Measurements from ENCODE around the gene SOX1.
A peak's percentile ranks its signal among the peaks of the same experiment; 100 is the strongest.

SOX1 gene

DNA sequence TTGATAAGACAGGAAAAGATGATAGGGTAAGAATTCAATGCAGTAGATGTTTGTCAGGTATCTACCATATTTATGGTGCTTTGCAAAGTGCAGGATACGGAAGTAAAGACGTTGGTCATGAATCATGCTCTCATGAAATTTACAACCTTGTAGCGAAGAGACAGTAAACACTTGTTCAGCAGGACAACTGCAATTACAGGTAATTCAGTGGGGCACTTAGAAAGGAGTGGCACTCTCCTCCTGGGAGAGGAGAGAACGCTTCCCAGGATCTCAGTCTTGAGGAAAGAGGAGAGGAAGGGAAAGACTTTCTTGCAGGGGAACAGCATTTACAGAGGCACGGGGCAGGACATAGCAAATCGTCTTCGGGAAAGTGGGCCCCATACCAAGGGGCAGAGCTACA, 46.4 kb downstream of the SOX1 start (continued):
- TF ChIP-seq ZNF513 (tag by site-specific recombination; IDR thresholded peaks at IDR 0.05) (no peak), KLF17 (tag by site-specific recombination; IDR thresholded peaks at IDR 0.05) (peak; percentile 81), OSR2 (tag by site-specific recombination; IDR thresholded peaks at IDR 0.05) (peak; percentile 78), ZNF335 (tag by site-specific recombination; conservative IDR thresholded peaks at IDR 0.05) (no peak), AEBP2 (tag by site-specific recombination; IDR thresholded peaks at IDR 0.05; ENCODE audit: borderline replicate concordance) (no peak)

DNA sequence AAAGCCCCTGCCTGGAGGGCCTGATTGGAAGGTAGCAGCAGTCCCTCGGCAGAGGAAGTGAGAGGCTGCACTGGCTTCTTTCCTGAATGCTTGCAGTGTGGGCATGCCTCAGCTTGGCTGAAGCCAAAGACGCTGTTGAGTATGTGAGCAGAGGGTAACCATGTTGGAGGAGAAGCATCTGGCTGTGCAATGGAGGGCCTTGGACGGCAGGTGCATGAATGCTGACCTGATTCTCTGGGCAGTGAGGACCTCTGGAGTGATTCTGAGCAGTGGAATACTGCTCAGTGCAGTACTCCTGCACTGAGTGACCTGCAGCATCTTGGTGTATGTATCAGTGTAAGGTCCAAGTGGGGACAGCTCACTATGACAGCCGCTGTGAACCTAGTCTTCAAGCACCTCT, 46.9 kb downstream of the SOX1 start:
- no peak overlapping the region for H3K4me3 ChIP-seq (ENCODE audit: low read depth, low read length)
- ChIA-PET CTCF (no interaction called here), POLR2A (no interaction called here)
- 0 out of 2 replicates have a peak, but pooled peaks cover 2% of the 10 kb centered on the region for H3K4me1 ChIP-seq (ENCODE audit: control insufficient read depth, insufficient read depth, low read length)
- no peaks in the 10 kb centered on the region for H3K36me3 ChIP-seq (ENCODE audit: control insufficient read depth in 2 of 2, insufficient read depth in 1 of 2, low read length in 2 of 2)
- H3K9me3 ChIP-seq (ENCODE audit: control insufficient read depth, insufficient read depth, low read depth, low read length) = no peaks in the 10 kb centered on the region
- H3K27ac ChIP-seq (ENCODE audit: extremely low read depth, low read depth, low read length) = no peak overlapping the region
- TF ChIP-seq BCL6B (tag by site-specific recombination; IDR thresholded peaks at IDR 0.05) (no peak), ZNF768 (tag by site-specific recombination; IDR thresholded peaks at IDR 0.05) (no peak), ZNF514 (tag by site-specific recombination; IDR thresholded peaks at IDR 0.05) (no peak), ZFP3 (tag by site-specific recombination; IDR thresholded peaks at IDR 0.05; ENCODE audit: low read depth) (no peak), MYNN (tag by site-specific recombination; IDR thresholded peaks at IDR 0.05; ENCODE audit: borderline replicate concordance) (no peak)
- TF ChIP-seq, protein P1, sequence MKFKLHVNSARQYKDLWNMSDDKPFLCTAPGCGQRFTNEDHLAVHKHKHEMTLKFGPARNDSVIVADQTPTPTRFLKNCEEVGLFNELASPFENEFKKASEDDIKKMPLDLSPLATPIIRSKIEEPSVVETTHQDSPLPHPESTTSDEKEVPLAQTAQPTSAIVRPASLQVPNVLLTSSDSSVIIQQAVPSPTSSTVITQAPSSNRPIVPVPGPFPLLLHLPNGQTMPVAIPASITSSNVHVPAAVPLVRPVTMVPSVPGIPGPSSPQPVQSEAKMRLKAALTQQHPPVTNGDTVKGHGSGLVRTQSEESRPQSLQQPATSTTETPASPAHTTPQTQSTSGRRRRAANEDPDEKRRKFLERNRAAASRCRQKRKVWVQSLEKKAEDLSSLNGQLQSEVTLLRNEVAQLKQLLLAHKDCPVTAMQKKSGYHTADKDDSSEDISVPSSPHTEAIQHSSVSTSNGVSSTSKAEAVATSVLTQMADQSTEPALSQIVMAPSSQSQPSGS (tag by site-specific recombination; IDR thresholded peaks at IDR 0.05; ENCODE audit: low read depth) = no peak

DNA sequence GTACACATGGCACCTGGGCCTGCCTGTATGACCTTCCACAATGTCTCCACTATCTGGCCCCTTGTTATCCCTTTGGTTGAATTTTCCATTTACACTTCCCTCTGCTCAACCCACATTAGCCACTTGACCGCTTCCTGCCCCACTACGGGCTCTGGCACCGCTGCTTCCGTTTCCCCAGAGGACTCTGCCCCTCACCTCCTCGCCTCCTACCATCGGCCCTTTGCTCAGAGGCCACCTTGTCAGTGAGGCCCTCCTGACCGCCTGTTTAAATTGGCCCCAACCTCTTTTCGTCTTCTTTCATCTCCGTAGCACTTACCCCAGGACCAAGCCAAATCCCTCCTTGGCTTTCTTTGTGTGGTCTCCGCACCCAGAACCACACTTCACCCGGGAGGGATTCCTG, 47.4 kb downstream of the SOX1 start:
- Histone ChIP-seq H3K27ac (ENCODE audit: extremely low read depth, low read depth, low read length) (no peak overlapping the region), H3K4me3 (ENCODE audit: low read depth, low read length) (no peak overlapping the region), H3K36me3 (ENCODE audit: control insufficient read depth in 2 of 2, insufficient read depth in 1 of 2, low read length in 2 of 2) (no peaks in the 10 kb centered on the region), H3K9me3 (ENCODE audit: control insufficient read depth, insufficient read depth, low read depth, low read length) (no peaks in the 10 kb centered on the region), H3K4me1 (ENCODE audit: control insufficient read depth, insufficient read depth, low read length) (0 out of 2 replicates have a peak, but pooled peaks cover 2% of the 10 kb centered on the region)
- TF ChIP-seq, protein P2, sequence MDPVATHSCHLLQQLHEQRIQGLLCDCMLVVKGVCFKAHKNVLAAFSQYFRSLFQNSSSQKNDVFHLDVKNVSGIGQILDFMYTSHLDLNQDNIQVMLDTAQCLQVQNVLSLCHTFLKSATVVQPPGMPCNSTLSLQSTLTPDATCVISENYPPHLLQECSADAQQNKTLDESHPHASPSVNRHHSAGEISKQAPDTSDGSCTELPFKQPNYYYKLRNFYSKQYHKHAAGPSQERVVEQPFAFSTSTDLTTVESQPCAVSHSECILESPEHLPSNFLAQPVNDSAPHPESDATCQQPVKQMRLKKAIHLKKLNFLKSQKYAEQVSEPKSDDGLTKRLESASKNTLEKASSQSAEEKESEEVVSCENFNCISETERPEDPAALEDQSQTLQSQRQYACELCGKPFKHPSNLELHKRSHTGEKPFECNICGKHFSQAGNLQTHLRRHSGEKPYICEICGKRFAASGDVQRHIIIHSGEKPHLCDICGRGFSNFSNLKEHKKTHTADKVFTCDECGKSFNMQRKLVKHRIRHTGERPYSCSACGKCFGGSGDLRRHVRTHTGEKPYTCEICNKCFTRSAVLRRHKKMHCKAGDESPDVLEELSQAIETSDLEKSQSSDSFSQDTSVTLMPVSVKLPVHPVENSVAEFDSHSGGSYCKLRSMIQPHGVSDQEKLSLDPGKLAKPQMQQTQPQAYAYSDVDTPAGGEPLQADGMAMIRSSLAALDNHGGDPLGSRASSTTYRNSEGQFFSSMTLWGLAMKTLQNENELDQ (tag by site-specific recombination; IDR thresholded peaks at IDR 0.05; ENCODE audit: low read depth) = no peak
- TF ChIP-seq KLF10 (tag by site-specific recombination; IDR thresholded peaks at IDR 0.05) (no peak), ZSCAN4 (tag by site-specific recombination; IDR thresholded peaks at IDR 0.05) (no peak), ZNF513 (tag by site-specific recombination; IDR thresholded peaks at IDR 0.05) (no peak), ZNF37A (tag by site-specific recombination; IDR thresholded peaks at IDR 0.05) (no peak), ZBTB26 (tag by site-specific recombination; optimal IDR thresholded peaks at IDR 0.05) (no peak)
- CTCF ChIA-PET = interaction anchor here (0.7 kb wide), 1 partner anchor 10 kb away, joined by 4 read pairs; no protein-coding TSS in a partner anchor
- POLR2A ChIA-PET = no interaction called here
